K562 (cell line): ENCODE data around the gene CHL1. TPM values are rescaled to one million over a fixed set of nuclear protein-coding genes. Genes with fewer than 3 reads are reported as not detected.

Source experiments
- ATAC-seq: fragments of 200-7000 bp; cut with Tn5 transposase; 3 replicates; pipeline ENCODE4 v1.9.1; 2020; ENCODE audit warnings: moderate library complexity
- BruUV-seq: library from RNA; stranded (reverse); fragments of 400-500 nt; replicated peaks from 2 replicates; lab custom pipeline; 2021; lab: Mats Ljungman, UMichigan
- CTCF ChIA-PET: fragments of 300-600 bp; formaldehyde crosslinking; extraction: SDS; loops from one replicate; lab custom pipeline; 2021; ENCODE audit warnings: low intra/inter-chr PET ratio; lab: Yijun Ruan, JAX
- POLR2A ChIA-PET: fragments of 300-600, 350-650 bp; sonication (Branson Sonifier 250); formaldehyde crosslinking; extraction: SDS; loops from one replicate; lab custom pipeline; 2021; ENCODE audit warnings: antibody characterized with exemption, inconsistent platforms; lab: Yijun Ruan, JAX
- DNase-seq, 4 experiments: peaks; one replicate each; pipeline versions ENCODE4 v3.0.0 to v3.0.0-alpha.2; 2011 to 2018; ENCODE audit warnings: low spot score in 3 of 4, mixed read lengths in 3 of 4; ENCODE audit errors: extremely low read depth in 1 of 4
- FAIRE-seq: peaks from 2 replicates; lab custom pipeline; 2011; peaks lifted over from hg19 to GRCh38; lab: Jason Lieb, UNC
- H2AFZ ChIP-seq: 2 replicates; pipeline ENCODE4 v1.6.0; 2011; ENCODE audit warnings: low read depth, low read length, control low read depth, inconsistent platforms
- H3K27ac ChIP-seq: fragments of 200-600 bp; 3 replicates; pipeline ENCODE4 v1.8.0; 2011; ENCODE audit warnings: low read depth, mild to moderate bottlenecking, control low read depth, inconsistent platforms, low read length, moderate library complexity, mixed read lengths; ENCODE audit errors: extremely low read depth
- H3K27me3 ChIP-seq, 2 experiments: fragments of 300-600 bp in 1 of 2; 2 replicates in 1 of 2; 3 replicates in 1 of 2; pipeline versions ENCODE4 v1.6.0 to v1.8.0; 2011; ENCODE audit warnings: inconsistent platforms in 2 of 2, low read length in 2 of 2, mild to moderate bottlenecking in 1 of 2, mixed read lengths in 1 of 2, moderate library complexity in 1 of 2; ENCODE audit not compliant: control insufficient read depth in 2 of 2, insufficient read depth in 2 of 2
- H3K36me3 ChIP-seq: fragments of 300-600 bp; 3 replicates; pipeline ENCODE4 v1.8.0; 2011; ENCODE audit warnings: mild to moderate bottlenecking, low read length, inconsistent platforms; ENCODE audit not compliant: control insufficient read depth, insufficient read depth
- H3K4me1 ChIP-seq, 2 experiments: fragments of 200-600 bp in 1 of 2; replicated peaks in 1 of 2; 2 replicates in 1 of 2; 3 replicates in 1 of 2; pipeline versions ENCODE4 v1.5.1 to v1.8.0; 2011; ENCODE audit warnings: inconsistent platforms in 2 of 2, low read length in 2 of 2, mild to moderate bottlenecking in 1 of 2, mixed read lengths in 1 of 2, moderate library complexity in 1 of 2; ENCODE audit not compliant: control insufficient read depth in 2 of 2, insufficient read depth in 2 of 2
- H3K4me2 ChIP-seq: 2 replicates; pipeline ENCODE4 v1.6.1; 2011; ENCODE audit warnings: low read length, control low read depth, inconsistent platforms, mixed read lengths; ENCODE audit not compliant: insufficient read depth
- H3K4me3 ChIP-seq: fragments of 200-600 bp; sonication (generic), shearing (Covaris generic); 2 replicates; pipeline ENCODE4 v1.5.1; 2016; ENCODE audit warnings: control low read depth, inconsistent platforms
- H3K79me2 ChIP-seq: fragments of 200-600 bp; 3 replicates; pipeline ENCODE4 v1.8.0; 2011; ENCODE audit warnings: low read length, inconsistent platforms; ENCODE audit not compliant: control insufficient read depth, insufficient read depth
- H3K9ac ChIP-seq, 2 experiments: 2 replicates each; pipeline versions ENCODE4 v1.6.0 to v1.6.1; 2011; ENCODE audit warnings: low read depth in 2 of 2, low read length in 2 of 2, control low read depth in 1 of 2, inconsistent platforms in 1 of 2, mild to moderate bottlenecking in 1 of 2, mixed read lengths in 1 of 2; ENCODE audit not compliant: insufficient read depth in 1 of 2
- H3K9me1 ChIP-seq: one replicate; pipeline ENCODE4 v1.6.0; 2011; ENCODE audit warnings: inconsistent platforms, mild to moderate bottlenecking, low read length, moderate library complexity; ENCODE audit not compliant: control insufficient read depth, insufficient read depth
- H3K9me3 ChIP-seq: replicated peaks from 2 replicates; pipeline ENCODE4 v1.5.1; 2011; ENCODE audit warnings: low read depth, low read length, inconsistent platforms; ENCODE audit not compliant: control insufficient read depth, insufficient read depth
- H4K20me1 ChIP-seq: replicated peaks from 2 replicates; pipeline ENCODE4 v1.6.1; 2011; ENCODE audit warnings: low read length, inconsistent platforms, mixed read lengths; ENCODE audit not compliant: control insufficient read depth, insufficient read depth
- CSDE1 ChIP-seq, 2 experiments: fragments of 450-650 bp; IDR thresholded peaks; 2 replicates each; pipeline ENCODE4 v1.6.1; 2016; ENCODE audit warnings: mild to moderate bottlenecking in 1 of 2
- ELF4 ChIP-seq: fragments of 450-650 bp; formaldehyde crosslinking; IDR thresholded peaks from 2 replicates; pipeline ENCODE4 v1.4.0; 2022; ENCODE audit warnings: missing genetic modification characterization
- FOXJ3 ChIP-seq: sonication (generic); formaldehyde crosslinking; IDR thresholded peaks from 2 replicates; pipeline ENCODE4 v1.4.0; 2020; ENCODE audit warnings: mild to moderate bottlenecking, missing genetic modification reagents
- FOXP1 ChIP-seq: sonication (generic); formaldehyde crosslinking; IDR thresholded peaks from 2 replicates; pipeline ENCODE4 v1.8.0; 2022; ENCODE audit warnings: mild to moderate bottlenecking, missing genetic modification reagents
- MCM5 ChIP-seq: fragments of 450-650 bp; IDR thresholded peaks from 2 replicates; pipeline ENCODE4 v1.6.1; 2016; ENCODE audit warnings: low read depth
- RBFOX2 ChIP-seq: fragments of 200-400 bp; formaldehyde crosslinking; IDR thresholded peaks from 2 replicates; pipeline ENCODE4 v1.6.1; 2017; ENCODE audit warnings: low read depth, mild to moderate bottlenecking, low read length, moderate library complexity
- SIRT6 ChIP-seq: IDR thresholded peaks from one replicate; pipeline ENCODE4 v1.6.1; 2012; ENCODE audit warnings: low read depth, mild to moderate bottlenecking, control low read depth, inconsistent platforms, low read length, moderate library complexity
- SUPT5H ChIP-seq: fragments of 450-650 bp; IDR thresholded peaks from 2 replicates; pipeline ENCODE4 v1.6.1; 2016
- U2AF1 ChIP-seq: fragments of 200-400 bp; formaldehyde crosslinking; optimal IDR thresholded peaks from 2 replicates; pipeline ENCODE3; 2017; ENCODE audit warnings: mild to moderate bottlenecking, low read depth, low read length, moderate library complexity
- ZNF384 ChIP-seq: IDR thresholded peaks from 2 replicates; pipeline ENCODE4 v1.6.1; 2012; ENCODE audit warnings: low read depth, low read length, improper control_type of control experiment
- WGBS: fragments of 100-300 bp; shearing (Covaris generic); methylation state at CpG from one replicate; pipeline ENCODE4 v1.1.6; 2016; ENCODE audit warnings: low coverage, mixed read lengths; ENCODE audit not compliant: insufficient coverage; ENCODE audit errors: missing lambda C conversion rate; 5-methylcytosine and 5-hydroxymethylcytosine counted together
- in situ Hi-C: fragments of 300-500 bp; cut with MboI; formaldehyde crosslinking; loops from 4 replicates; pipeline ENCODE4 v1.15.0; 2018; ENCODE audit warnings: inconsistent platforms, mixed read lengths
- intact Hi-C: fragments of 100-400 bp; cut with micrococcal nuclease; formaldehyde crosslinking; loops from 2 replicates; pipeline ENCODE4 v1.14.2; 2022
- polyA plus RNA-seq, 8 experiments: library from polyadenylated mRNA; depleted of rRNA in 4 of 8; stranded (reverse) in 5 of 8; unstranded in 3 of 8; fragments of >200 nt; fragmentation: Nextera tagmentation in 2 of 8; fragmentation: Illumina TruSeq in 1 of 8; extraction: Ambion mirVana in 2 of 8; extraction: Trizol in 1 of 8; gene quantifications; 2 replicates each; pipeline versions ENCODE4 v1.2.1 to v1.2.3, GENCODE V29; 2011 to 2014; ENCODE audit warnings: inconsistent platforms in 1 of 8, missing spikeins in 1 of 8
- total RNA-seq, 7 experiments: library from RNA; depleted of rRNA in 6 of 7; stranded (reverse); fragments of >200 nt in 6 of 7; fragmentation: Illumina TruSeq in 2 of 7; extraction: Trizol in 2 of 7; gene quantifications; 2 replicates each; pipeline versions ENCODE4 v1.2.1 to v1.2.3, GENCODE V29; 2011 to 2021; ENCODE audit warnings: low replicate concordance in 1 of 7
- TF ChIP-seq, protein P1 (sequence below): fragments of 450-650 bp; IDR thresholded peaks from 2 replicates; pipeline ENCODE4 v1.6.1; 2016; ENCODE audit warnings: mild to moderate bottlenecking
- TF ChIP-seq, protein P2 (sequence below), 2 experiments: IDR thresholded peaks; 2 replicates each; pipeline ENCODE4 v1.6.1; 2011; ENCODE audit warnings: borderline replicate concordance in 1 of 2, control low read depth in 1 of 2, low read depth in 1 of 2, low read length in 1 of 2, mild to moderate bottlenecking in 1 of 2, mixed read lengths in 1 of 2, moderate library complexity in 1 of 2; ENCODE audit not compliant: insufficient read depth in 1 of 2, insufficient read length in 1 of 2, poor library complexity in 1 of 2, severe bottlenecking in 1 of 2; ENCODE audit errors: extremely low read depth in 1 of 2

CHL1 gene
- total and polyA plus RNA-seq, 9 of the 15 experiments (the other 6 are each of a cell fraction or from before 2014, with no cell fraction given): 0.02 TPM; not detected in 8

DNA sequence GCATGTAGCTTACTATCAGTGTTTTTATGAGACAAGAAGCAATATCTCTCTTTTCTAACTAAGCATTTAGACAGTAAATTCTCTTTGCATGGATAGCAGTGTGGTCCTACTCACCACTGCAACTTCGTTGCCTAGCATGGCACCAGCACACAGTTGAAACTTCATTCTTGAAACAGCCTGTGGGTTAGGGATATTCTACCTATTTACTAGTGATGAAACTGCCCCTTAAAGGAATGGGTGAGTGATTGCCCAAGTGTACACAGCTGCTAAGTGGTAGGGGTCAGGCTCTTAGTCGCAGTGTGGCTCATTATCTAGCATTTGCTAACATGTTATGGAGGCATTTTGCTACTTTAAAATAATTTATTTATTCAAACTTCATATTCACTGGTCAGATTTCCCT is 78.4 kb downstream of the CHL1 start:
- Histone ChIP-seq H3K36me3 (no peaks in the 10 kb centered on the region), H2AFZ (no peak overlapping the region), H3K4me3 (no peak overlapping the region), H3K9me3 (peaks cover 4% of the 10 kb centered on the region; the same call in 1 of the 2 replicates), H3K4me1 (no peaks in the 10 kb centered on the region), H4K20me1 (no peaks in the 10 kb centered on the region), H3K9me1 (no peaks in the 10 kb centered on the region), H3K9ac (no peak overlapping the region), H3K79me2 (no peaks in the 10 kb centered on the region), H3K4me2 (no peak overlapping the region), H3K27me3 (no peaks in the 10 kb centered on the region), H3K27ac (no peak overlapping the region)
- no peak for TF ChIP-seq ZNF384
- TF ChIP-seq RBFOX2: no peak
- TF ChIP-seq, protein P1, sequence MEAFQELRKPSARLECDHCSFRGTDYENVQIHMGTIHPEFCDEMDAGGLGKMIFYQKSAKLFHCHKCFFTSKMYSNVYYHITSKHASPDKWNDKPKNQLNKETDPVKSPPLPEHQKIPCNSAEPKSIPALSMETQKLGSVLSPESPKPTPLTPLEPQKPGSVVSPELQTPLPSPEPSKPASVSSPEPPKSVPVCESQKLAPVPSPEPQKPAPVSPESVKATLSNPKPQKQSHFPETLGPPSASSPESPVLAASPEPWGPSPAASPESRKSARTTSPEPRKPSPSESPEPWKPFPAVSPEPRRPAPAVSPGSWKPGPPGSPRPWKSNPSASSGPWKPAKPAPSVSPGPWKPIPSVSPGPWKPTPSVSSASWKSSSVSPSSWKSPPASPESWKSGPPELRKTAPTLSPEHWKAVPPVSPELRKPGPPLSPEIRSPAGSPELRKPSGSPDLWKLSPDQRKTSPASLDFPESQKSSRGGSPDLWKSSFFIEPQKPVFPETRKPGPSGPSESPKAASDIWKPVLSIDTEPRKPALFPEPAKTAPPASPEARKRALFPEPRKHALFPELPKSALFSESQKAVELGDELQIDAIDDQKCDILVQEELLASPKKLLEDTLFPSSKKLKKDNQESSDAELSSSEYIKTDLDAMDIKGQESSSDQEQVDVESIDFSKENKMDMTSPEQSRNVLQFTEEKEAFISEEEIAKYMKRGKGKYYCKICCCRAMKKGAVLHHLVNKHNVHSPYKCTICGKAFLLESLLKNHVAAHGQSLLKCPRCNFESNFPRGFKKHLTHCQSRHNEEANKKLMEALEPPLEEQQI: no peak
- no peak for TF ChIP-seq CSDE1 (IDR thresholded peaks at IDR 0.05)
- no peak for TF ChIP-seq U2AF1
- TF ChIP-seq FOXP1 (CRISPR knock-in tag): no peak
- TF ChIP-seq ELF4: no peak
- TF ChIP-seq SUPT5H: no peak
- TF ChIP-seq MCM5: no peak
- TF ChIP-seq, protein P2, sequence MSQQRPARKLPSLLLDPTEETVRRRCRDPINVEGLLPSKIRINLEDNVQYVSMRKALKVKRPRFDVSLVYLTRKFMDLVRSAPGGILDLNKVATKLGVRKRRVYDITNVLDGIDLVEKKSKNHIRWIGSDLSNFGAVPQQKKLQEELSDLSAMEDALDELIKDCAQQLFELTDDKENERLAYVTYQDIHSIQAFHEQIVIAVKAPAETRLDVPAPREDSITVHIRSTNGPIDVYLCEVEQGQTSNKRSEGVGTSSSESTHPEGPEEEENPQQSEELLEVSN (IDR thresholded peaks at IDR 0.05; ENCODE audit: borderline replicate concordance in 1 of 2, extremely low read depth in 1 of 2, insufficient read depth in 1 of 2, insufficient read length in 1 of 2, low read depth in 1 of 2, low read length in 1 of 2, poor library complexity in 1 of 2, severe bottlenecking in 1 of 2): no peak
- no peak for TF ChIP-seq SIRT6
- no peak for TF ChIP-seq FOXJ3
- in situ Hi-C loops (no loop called here), intact Hi-C loops (no loop called here)
- ChIA-PET POLR2A (no interaction called here), CTCF (no interaction called here)
- BruUV-seq: no TSS peak
- DNase-seq (no peak), ATAC-seq (no peak), FAIRE-seq (no peak)
- WGBS: 0% methylated on average over 2 of the region's 2 CpGs
